ENCODE data around the gene TPO. TPM values are rescaled to one million over a fixed set of nuclear protein-coding genes. Genes with fewer than 3 reads are reported as not detected.
"Not testable (repeated sequence)": the region's sequence is repeated elsewhere in the genome, so short reads cannot be mapped to it uniquely, and the experiment has no call there.

The TPO gene
- total RNA-seq, 1 experiment from 2014 or later: 0.41 TPM

DNA sequence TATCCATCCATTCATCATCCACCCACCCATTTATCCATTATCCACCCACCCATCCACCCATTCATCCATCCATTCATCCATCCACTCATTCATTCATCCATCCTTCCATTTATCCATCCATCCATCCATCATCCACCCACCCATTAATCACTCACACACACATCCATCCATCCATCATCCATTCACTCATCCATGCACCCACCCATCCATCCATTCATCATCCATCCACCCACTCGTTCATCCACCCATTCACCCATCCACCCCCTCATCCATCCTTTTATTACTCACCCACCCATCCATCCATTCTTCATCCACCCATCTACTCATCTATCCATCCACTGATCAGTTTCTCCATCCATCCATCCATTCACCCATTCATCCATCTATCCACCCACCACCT lies 8.1 kb upstream of the TPO start:
- no peak for DNase-seq (ENCODE audit: low spot score)

DNA sequence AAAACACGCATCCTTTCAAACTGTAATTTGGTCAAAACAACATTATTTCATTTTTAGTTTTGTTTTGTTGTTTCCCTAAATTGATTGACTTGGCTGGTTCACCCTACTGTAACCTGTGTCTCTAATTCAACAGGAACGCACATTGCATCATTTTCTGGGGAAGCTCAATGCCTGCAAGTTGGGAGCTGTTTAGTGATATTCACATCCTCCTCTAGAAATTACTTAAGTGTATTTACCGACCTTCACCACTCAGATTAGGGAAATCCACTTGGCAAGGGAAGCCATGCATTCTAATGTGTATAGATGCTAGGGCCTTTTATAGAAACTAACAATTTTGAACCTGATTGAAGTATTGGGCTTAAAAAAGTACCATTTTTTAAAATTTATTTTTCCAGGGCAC lies 7.3 kb upstream of the TPO start:
- no peak for DNase-seq (ENCODE audit: low spot score)

DNA sequence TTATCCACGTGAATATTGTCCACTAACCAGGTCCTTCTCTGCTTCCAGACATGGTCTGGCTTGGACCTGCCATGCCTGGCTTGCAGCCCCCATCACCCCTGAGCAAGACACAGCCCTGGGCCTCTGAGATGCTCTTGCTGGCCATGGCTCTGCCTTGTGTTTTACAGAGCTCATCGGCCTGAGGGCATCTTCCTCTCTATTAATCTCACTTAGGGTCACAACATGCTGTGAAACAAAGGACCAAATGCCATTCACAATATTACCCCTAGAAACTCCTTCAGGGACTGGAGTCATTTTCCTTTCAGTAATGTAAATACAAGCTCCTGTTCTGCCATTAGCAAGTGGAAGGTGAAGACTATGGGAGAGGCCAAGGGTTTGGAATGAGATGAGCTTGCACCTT lies 6.8 kb upstream of the TPO start:
- DNase-seq (ENCODE audit: low spot score): no peak

DNA sequence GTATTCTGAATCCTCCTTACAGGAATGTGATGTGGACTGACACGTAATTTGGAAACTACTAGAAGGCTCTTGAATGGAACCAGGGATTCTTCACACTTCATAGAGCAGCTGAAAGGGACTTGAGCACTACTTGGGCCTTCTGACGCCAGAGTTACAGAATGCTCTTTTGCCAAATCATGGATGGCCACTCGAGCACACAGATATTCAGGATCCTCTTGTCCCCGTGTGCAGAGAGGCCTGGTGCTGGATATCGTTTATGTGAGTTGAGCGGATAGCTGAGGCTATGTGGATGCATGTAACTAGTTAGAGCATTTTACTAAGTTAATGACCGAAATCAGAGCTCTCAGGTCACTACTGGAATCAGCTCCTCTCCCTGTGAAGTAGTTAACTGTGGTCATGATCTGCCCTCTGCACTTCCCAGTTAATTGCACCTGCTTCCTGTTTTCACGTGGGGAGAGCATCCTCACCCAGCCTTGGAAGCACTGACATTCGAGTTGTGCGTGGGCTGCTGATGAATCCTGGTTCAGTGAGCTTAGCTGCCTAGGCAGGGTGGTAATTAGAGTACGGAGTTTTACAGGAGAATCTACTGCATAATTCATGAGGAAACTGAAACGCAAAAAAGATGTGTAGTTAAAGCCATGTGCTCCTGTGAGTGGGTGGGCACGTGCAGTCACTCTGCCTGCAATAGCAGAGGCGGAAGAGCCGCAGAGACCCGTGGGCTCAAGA lies 5.2 kb upstream of the TPO start:
- DNase-seq (ENCODE audit: low spot score): no peak

DNA sequence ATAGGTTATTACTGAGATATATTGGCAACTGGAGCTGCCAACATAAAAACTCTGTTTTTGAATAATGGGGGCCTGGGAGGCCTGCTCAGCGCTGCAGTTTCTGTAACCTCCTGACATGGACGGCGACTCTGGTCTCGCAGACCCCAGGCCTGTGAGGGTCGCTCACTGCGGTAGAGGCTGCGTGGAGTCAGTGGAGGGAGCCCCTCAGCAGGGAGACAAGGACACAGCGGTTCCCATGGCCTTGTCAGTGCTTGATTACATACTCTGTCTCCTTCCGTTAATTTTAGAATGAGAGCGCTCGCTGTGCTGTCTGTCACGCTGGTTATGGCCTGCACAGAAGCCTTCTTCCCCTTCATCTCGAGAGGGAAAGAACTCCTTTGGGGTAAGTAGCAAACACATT lies 858 bp downstream of the TPO start:
- DNase-seq (ENCODE audit: low spot score): no peak

DNA sequence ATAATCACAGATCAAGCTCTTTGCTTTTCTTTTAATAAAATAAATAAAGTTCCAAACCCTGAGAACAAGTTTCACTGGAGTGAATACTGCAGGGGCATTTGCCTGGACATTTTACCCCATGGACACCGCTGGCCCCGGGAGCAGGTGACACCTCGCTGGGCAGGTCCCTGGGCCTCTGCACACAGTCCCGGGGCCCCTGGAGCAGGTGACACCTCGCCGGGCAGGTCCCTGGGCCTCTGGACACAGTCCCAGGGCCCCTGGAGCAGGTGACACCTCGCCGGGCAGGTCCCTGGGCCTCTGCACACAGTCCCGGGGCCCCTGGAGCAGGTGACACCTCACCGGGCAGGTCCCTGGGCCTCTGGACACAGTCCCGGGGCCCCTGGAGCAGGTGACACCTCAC lies 1.6 kb downstream of the TPO start:
- DNase-seq (ENCODE audit: low spot score): not testable (repeated sequence)

DNA sequence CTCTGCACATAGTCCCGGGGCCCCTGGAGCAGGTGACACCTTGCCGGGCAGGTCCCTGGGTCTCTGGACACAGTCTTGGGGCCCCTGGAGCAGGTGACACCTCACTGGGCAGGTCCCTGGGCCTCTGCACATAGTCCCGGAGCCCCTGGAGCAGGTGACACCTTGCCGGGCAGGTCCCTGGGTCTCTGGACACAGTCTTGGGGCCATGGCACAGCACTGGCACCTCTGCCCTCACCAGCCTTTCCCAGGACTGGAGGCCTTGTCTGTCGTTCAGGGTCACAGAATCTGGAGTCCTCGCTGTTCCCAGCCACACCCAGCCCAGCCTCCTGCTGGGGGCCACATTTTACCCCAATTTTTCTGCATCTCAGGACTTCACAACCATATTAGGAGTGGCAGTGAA lies 2.2 kb downstream of the TPO start:
- DNase-seq (ENCODE audit: low spot score): no peak

DNA sequence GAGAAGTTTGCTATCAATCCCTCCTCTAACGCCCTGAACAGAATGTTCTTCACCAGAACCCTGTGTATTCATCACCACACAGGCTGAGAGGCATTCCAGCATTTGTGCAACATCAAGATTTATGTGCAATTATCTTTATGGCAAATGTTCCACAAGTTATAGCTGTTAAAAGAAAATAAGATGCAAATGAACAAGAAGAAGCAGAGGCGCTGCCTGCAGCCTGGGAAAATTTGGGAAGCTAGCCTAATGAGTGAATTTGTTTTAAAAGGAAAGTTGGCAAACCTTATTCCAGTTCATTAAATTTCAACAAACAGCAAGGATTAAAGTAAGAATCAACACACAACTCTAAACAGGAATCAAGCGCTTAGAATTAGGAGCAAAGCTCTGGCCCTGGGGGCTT lies 5.3 kb downstream of the TPO start:
- no peak for DNase-seq (ENCODE audit: low spot score)

DNA sequence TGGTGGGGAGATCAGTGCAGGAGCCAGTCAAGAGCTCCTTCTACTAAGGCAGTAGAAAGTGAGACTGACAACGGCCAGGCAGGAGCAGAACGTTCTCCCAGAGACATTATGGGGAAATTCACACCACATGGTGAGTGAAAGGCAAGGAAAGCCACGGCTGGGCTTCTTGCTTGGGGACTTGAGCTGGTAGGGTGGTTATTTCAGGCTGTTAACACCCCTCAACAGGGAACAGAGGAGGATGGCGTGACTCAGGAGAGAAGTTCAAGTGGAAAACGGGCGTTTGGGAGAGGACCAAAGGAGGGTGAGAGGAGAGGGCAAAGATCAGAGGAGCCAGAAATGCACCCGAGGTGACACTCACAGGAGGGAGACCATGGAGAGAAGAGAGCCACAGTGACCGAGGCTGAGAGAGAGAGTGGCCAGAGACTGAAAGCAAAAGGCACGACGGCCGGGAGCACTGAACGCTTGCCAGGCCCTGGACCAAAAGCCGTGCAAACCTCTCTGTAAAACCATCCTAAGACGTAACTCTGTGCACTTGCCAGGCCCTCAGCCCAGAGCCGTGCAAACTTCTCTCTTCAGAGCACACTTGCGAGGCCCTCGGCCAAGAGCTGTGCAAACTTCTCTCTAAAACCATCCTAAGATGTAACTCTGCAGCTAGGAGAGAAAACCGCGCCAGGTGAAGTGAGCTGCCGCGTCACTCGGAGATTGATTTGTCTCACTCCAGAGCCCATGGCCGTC lies 7.7 kb downstream of the TPO start:
- DNase-seq (ENCODE audit: low spot score): no peak

DNA sequence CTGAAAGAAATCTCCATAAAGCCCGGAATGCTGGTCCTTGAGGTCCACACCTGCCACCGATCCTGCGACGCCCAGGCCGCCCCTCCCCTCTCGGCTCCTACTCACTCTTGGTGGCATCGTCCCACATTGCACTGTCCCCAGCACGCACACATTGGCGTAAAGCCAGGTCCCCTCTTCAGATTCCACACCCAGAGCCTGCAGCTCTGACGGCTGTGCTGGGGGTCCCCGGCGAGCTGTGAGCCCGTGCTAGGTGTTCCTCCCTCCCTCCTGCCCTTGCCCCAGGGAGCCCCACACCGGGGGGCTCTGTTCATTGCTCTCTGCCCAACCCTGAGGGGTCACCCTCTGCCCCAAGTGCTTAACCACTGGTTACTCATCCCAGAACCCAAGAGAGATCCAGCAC lies 8.5 kb downstream of the TPO start:
- no peak for DNase-seq (ENCODE audit: low spot score)

DNA sequence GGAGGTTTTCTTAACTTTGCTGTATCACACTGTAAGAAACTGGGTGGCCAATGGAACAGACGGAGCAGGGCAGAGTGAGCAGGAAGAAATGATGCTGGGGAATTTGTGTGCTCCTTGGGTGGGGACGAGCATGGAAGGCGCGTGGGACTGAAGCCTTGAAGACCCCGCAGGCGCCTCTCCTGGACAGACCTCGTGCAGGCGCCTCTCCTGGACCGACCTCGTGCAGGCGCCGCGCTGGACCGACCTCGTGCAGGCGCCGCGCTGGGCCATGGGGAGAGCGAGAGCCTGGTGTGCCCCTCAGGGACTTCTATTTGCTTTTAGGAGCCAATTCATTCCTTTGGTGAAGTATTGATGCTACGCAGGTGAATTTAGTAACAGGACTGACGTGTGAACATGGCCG lies 8.9 kb downstream of the TPO start:
- DNase-seq (ENCODE audit: low spot score): no peak

DNA sequence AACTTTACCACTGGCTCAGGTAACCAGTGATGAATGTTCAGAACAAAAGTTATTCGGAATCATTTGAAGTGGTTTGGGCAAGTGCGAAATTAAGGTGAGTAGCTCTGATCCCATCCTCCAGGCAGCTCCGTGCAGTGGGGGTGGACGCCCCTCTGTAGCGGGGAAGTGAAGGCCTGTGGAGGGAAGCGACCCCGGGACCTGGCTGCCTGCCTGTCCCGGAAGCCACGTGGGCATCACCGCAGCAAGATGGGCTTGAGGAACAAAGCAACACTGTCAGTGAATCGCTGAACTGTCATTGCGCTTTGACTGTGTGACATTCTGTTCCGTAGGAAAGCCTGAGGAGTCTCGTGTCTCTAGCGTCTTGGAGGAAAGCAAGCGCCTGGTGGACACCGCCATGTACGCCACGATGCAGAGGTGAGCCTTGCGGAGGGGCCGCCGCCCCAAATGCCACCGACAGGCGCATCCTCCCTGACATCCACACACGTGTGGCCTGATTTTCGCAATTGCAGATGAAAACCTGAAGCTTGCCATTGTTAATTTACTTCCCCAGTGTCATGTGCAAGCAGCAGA lies 9.5 kb downstream of the TPO start:
- DNase-seq (ENCODE audit: low spot score): no peak

DNA sequence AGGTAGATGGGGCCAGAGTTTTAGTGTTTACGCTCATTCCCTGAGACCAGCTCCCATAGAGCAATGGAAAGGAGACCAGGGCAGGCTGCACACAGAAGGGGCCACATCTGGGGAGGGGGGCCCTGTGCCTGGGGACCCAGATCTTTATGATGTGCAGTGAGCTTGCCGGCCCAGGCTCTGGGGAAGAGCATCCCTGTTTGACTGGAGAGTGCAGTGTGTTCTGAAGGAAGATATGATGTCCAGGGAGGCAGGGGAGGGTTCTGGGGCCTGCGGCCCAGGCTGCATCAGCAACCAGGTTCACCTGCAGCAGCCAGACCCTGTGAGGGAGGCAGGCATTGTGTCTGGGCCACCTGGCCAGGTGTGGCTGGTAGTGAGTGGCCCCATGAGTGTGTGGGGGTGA lies 13.8 kb downstream of the TPO start:
- DNase-seq (ENCODE audit: low spot score): no peak

DNA sequence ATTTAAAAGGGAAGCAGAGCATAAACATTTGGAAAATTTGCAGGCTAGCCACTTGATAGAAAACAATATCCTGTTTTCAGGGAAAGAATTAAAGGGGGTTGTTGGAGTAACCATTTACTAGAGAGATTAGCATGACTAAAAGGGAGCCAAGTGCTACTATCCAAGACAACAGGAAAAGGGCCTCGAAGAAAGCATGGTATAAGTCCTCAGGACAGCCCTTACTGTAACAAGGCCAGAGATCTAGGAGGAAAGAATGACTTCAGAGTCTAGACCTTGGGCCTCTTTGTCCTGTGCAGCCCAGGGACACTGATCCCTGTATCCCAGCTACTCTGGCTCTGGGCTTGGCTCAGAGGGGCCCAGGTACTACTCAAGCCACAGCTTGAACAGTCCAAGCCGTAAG lies 16.6 kb downstream of the TPO start:
- no peak for DNase-seq (ENCODE audit: low spot score)

DNA sequence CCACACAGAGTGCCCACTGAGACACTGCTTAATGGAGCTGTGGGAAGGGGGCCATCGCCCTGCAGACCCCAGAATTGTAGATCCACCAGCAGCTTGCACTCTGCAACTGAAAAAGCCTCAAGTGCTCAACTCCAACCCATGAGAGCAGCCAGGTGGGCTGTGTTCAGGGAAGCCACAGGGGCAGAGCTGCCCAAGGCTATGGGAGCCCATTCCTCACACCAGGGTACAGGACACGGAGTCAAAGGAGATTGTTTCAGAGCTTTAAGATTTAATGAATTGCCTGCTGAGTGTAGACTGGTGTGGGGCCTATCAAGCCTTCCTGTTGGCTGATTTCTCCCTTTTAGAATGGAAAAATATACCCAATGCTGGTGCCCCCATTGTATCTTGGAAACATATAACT lies 17.2 kb downstream of the TPO start:
- DNase-seq (ENCODE audit: low spot score): no peak

DNA sequence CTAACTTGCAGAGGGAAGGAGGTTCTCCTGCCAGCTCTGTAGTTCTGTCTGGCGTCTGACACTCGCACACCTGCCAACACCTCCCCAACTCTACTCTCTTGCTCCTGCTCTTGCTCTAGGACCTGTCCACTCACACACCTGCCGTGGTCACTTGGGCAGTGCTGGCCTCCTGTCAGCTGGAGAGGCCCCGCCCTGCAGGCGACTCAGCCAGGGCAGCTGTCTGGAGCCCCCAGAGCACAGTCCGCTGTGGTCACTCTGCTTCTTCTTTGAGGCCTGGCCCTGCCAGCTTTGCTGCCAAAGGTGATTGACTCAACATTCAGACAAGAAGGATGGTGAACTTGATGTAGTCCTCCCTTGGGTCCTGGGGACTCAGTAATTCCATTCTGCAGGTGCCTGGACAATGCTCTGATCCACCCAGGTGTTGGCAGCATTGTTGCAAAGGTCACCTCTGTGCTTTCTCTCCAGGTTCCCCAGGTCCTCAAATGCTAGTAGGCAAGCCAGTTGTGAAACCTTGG lies 18.7 kb downstream of the TPO start:
- DNase-seq (ENCODE audit: low spot score): no peak

DNA sequence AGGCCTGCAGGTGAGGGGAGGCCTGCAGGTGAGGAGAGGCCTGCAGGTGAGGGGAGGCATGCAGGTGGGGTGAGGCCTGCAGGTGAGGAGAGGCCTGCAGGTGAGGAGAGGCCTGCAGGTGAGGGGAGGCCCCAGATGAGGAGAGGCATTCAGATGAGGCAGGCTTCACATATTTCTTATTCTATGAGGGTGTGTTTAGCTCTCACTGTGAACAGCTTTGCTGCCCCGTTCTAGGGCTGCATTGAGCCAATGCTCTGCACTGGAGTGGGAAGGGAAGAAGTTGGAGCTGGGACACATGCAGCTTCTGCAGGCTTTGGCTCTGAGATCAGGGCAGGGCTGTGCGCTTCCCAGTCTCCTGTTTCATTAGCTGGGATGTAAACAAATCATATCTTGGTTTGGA lies 19.5 kb downstream of the TPO start:
- no peak for DNase-seq (ENCODE audit: low spot score)

DNA sequence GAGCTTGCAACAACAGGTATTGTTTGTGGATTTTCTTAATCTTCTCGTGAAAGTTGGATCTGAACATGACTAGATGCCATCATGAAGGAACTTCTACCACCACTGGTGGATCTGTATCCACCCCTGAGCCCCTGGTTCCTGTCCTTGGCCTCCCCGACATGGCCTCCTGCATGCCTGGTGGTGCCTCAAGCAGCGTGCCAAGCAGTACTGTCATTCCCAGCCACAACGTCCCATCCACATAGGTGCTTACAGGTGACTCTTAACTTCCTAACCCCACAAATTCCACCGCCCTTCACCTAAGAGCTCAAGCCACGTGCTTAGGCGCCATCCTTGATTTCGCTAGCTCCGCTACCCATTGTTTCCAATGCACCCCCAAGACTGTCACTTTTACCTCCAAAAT lies 23.1 kb downstream of the TPO start:
- DNase-seq (ENCODE audit: low spot score): no peak

DNA sequence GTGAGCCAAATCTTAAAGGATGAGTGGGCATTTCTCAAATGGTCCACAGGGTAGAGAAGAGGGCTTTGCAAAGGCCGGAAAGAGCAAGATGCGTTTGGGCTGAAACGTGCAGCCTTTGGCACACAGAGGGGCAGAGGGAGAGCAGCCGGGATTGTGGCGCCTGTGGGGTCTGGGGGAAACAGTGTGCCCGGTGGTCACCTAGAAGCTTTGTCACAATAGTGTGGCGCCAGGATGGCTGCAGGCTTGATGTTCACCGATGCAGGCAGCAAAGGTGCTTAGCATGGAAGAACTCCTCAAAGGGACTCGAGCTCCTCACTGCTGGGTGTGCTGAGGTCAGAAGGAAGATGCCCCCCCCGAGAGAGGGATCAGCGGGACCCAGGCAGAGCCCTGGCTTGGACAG lies 23.8 kb downstream of the TPO start:
- DNase-seq (ENCODE audit: low spot score): no peak

DNA sequence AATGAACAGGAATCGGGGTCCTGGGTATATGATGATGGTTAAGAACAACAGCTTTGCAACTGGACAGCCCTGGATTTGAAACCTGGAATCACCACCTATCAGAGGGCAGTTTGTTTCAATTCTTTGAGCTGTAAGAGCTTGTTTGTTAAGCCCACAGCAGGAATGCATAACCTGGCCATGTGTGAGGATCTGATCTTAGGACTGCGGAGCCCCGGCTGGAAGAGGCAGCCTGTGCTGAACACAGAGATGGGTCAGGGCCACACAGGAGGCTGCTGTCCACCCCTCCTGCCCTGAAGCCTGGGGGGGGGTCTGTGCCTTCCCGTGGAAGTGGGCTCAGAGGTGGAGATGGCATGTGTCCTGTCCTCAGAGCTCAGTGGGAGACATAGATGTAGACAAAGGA lies 24.3 kb downstream of the TPO start:
- DNase-seq (ENCODE audit: low spot score): no peak

DNA sequence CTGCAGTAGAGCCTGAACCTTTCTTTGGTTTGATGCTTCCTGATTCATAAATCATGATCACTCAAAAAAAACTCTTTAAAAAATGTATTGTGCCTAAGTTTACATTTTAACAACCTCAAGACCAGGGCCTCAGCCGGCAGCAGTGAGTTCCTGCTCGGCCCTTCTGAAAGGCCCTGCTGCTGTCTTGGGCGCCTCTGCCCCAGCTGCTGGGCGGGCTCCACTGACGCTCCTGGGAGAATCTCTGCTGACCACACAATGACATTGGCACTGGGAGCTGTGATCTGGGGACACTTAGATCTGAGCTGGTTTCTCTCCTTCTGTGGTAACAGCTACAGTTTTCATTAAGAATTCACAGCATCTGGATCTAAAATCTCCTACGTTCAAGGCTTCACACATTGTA lies 25.7 kb downstream of the TPO start:
- DNase-seq (ENCODE audit: low spot score): no peak

DNA sequence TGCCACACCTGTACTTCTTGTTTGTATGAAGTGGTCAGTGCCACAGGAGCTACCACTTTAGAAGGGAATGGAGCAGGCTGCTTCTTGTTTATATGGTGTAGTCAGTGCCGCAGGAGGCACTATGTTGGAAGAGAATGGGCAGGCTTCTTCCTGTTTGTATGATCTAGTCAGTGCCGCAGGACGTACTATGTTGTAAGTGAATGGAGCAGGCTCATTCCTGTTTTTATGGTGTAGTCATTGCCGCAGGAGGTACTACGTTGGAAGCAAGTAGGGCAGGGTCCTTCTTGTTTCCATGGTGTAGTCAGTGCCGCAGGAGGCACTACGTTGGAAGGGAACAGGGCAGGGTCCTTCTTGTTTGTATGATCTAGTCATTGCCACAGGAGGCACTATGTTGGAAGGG lies 27.3 kb downstream of the TPO start:
- DNase-seq (ENCODE audit: low spot score): no peak

DNA sequence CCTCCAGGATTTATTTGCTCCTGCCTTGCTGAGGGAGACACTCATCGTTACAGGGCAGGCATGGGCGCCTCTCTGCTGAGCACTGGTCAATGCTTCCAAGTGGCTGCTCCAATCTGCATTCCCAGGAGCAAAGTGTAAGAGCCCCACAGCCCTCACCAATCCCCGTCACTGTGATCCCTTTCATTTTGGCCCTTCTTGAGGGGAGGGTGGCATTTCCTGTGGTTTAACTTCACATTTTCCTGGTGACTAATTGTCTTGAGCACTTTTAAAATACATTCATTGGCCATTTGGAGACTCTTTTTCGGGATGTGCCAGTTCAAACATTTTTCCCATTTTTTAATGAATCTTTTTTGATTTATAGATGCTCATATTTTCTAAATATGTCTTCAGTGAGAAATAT lies 33.0 kb downstream of the TPO start:
- DNase-seq (ENCODE audit: low spot score): no peak
